Panc1 (cell line): ENCODE results near the gene ATP7B. TPM values are rescaled to one million over a fixed set of nuclear protein-coding genes. Genes with fewer than 3 reads are reported as not detected.

ENCODE experiments used
- ATAC-seq: fragments of 200-7000 bp; cut with Tn5 transposase; 2 replicates; pipeline ENCODE4 v1.9.1; 2020; ENCODE audit warnings: mild to moderate bottlenecking, moderate library complexity
- BruUV-seq: library from RNA; stranded (reverse); fragments of 400-500 nt; replicated peaks from 2 replicates; lab custom pipeline; 2021; lab: Mats Ljungman, UMichigan
- CTCF ChIA-PET: fragments of 300-600 bp; sonication (Branson Sonifier 250); formaldehyde crosslinking; loops from one replicate; lab custom pipeline; 2022; ENCODE audit warnings: antibody characterized with exemption; lab: Charles Lee
- POLR2A ChIA-PET: fragments of 300-600 bp; sonication (Branson Sonifier 250); formaldehyde crosslinking; loops from one replicate; lab custom pipeline; 2022; ENCODE audit warnings: antibody characterized with exemption; lab: Charles Lee
- DNase-seq: peaks from one replicate; pipeline ENCODE4 v3.0.0-alpha.2; 2010; ENCODE audit warnings: low read depth, low spot score
- H3K27ac ChIP-seq: 2 replicates; pipeline ENCODE4 v1.5.1; 2011; ENCODE audit warnings: mild to moderate bottlenecking, low read length, inconsistent platforms
- H3K27me3 ChIP-seq: fragments of 200-500 bp; sonication (Bioruptor generic); 2 replicates; pipeline ENCODE4 v1.6.0; 2014; ENCODE audit warnings: low read length, inconsistent platforms; ENCODE audit not compliant: control insufficient read depth, insufficient read depth
- H3K36me3 ChIP-seq: fragments of 200-500 bp; sonication (Bioruptor generic); 2 replicates; pipeline ENCODE4 v1.5.1; 2014; ENCODE audit warnings: inconsistent platforms, mild to moderate bottlenecking, low read length, moderate library complexity; ENCODE audit not compliant: control insufficient read depth, insufficient read depth
- H3K4me1 ChIP-seq: 2 replicates; pipeline ENCODE4 v1.5.1; 2011; ENCODE audit warnings: inconsistent platforms, mild to moderate bottlenecking, low read length, moderate library complexity; ENCODE audit not compliant: control insufficient read depth, insufficient read depth
- H3K4me3 ChIP-seq, 2 experiments: 2 replicates each; pipeline ENCODE4 v1.5.1; 2011 to 2012; ENCODE audit warnings: low read depth in 2 of 2, low read length in 2 of 2, mild to moderate bottlenecking in 2 of 2, inconsistent platforms in 1 of 2, moderate library complexity in 1 of 2
- H3K9me3 ChIP-seq: fragments of 200-500 bp; sonication (Bioruptor generic); 2 replicates; pipeline ENCODE4 v1.5.1; 2014; ENCODE audit warnings: low read depth, mild to moderate bottlenecking, inconsistent platforms, low read length, moderate library complexity; ENCODE audit not compliant: control insufficient read depth, insufficient read depth
- POLR2AphosphoS5 ChIP-seq: IDR thresholded peaks from 2 replicates; pipeline ENCODE4 v1.6.1; 2012; ENCODE audit warnings: mild to moderate bottlenecking, low read depth, low read length, moderate library complexity
- SIN3A ChIP-seq: IDR thresholded peaks from 2 replicates; pipeline ENCODE4 v1.6.1; 2012; ENCODE audit warnings: low read depth, mild to moderate bottlenecking, low read length, moderate library complexity, borderline replicate concordance; ENCODE audit not compliant: insufficient read depth
- TCF7L2 ChIP-seq: IDR thresholded peaks from 2 replicates; pipeline ENCODE4 v1.6.1; 2011; ENCODE audit warnings: mild to moderate bottlenecking, low read depth, low read length, inconsistent platforms
- in situ Hi-C: cut with HindIII; loops from 2 replicates; pipeline ENCODE4 v1.10.0; 2016; ENCODE audit warnings: low sequenced_read_pairs, low pct_unique_long_range_greater_than_20kb
- intact Hi-C: fragments of 100-400 bp; cut with micrococcal nuclease; formaldehyde crosslinking; loops from one replicate; pipeline ENCODE4 v1.10.0; 2022; ENCODE audit not compliant: unreplicated experiment
- total RNA-seq: library from RNA; stranded (reverse); gene quantifications from one replicate; pipeline ENCODE4 v1.2.1, GENCODE V29; 2021; ENCODE audit not compliant: unreplicated experiment
- TF ChIP-seq, protein P1 (sequence below): fragments of 450-650 bp; IDR thresholded peaks from 2 replicates; pipeline ENCODE4 v1.5.1; 2017; ENCODE audit warnings: mild to moderate bottlenecking
- TF ChIP-seq, protein P2 (sequence below), 2 experiments: IDR thresholded peaks; 2 replicates each; pipeline ENCODE4 v1.6.1; 2011 to 2012; ENCODE audit warnings: low read depth in 2 of 2, control low read depth in 1 of 2, low read length in 1 of 2, mild to moderate bottlenecking in 1 of 2, moderate library complexity in 1 of 2; ENCODE audit not compliant: insufficient read depth in 1 of 2

Gene ATP7B
- total RNA-seq, 1 experiment from 2014 or later = 19.6 TPM

DNA sequence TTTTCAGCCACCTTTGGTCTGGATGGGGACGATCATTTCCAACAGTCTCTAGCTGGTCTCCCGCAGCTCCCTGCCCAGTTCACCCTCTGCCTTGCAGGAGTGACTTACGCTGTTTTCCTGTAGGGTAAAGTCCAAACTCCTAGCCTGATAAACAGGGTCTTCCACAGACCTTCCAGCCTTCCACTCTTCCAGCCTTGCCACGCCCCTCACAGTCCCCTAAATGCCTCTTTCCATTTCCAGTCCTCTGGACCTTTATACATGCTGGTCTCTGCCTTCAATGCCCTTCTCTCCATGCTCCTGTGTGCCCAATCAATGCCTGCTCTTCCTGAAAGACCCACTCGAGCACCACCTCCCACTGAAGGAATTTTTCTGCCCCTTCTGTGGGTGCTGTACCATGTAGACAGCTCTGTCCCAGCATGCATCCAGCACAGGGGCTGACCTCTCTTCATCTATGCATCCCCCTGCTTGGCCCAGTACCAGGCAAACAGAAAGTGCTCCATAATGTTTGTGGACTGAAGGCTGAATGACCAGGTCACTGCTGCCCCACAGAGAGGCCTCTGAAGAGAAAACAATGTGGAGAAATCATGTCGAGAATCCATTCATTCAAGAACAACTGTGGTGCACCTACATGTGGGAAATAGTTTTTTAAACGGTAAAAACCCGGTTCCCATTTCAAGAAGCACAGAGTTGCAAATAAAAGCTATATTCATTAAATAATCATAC is 4.6 kb downstream of the ATP7B start:
- ChIA-PET CTCF (no interaction called here), POLR2A (no interaction called here)
- DNase-seq = no peak
- no peak overlapping the region for H3K27ac ChIP-seq
- no peaks in the 10 kb centered on the region for H3K36me3 ChIP-seq
- TF ChIP-seq SIN3A = no peak
- no peak for TF ChIP-seq TCF7L2
- TF ChIP-seq, protein P1, sequence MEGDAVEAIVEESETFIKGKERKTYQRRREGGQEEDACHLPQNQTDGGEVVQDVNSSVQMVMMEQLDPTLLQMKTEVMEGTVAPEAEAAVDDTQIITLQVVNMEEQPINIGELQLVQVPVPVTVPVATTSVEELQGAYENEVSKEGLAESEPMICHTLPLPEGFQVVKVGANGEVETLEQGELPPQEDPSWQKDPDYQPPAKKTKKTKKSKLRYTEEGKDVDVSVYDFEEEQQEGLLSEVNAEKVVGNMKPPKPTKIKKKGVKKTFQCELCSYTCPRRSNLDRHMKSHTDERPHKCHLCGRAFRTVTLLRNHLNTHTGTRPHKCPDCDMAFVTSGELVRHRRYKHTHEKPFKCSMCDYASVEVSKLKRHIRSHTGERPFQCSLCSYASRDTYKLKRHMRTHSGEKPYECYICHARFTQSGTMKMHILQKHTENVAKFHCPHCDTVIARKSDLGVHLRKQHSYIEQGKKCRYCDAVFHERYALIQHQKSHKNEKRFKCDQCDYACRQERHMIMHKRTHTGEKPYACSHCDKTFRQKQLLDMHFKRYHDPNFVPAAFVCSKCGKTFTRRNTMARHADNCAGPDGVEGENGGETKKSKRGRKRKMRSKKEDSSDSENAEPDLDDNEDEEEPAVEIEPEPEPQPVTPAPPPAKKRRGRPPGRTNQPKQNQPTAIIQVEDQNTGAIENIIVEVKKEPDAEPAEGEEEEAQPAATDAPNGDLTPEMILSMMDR = no peak
- no peak for TF ChIP-seq POLR2AphosphoS5
- TF ChIP-seq, protein P2, sequence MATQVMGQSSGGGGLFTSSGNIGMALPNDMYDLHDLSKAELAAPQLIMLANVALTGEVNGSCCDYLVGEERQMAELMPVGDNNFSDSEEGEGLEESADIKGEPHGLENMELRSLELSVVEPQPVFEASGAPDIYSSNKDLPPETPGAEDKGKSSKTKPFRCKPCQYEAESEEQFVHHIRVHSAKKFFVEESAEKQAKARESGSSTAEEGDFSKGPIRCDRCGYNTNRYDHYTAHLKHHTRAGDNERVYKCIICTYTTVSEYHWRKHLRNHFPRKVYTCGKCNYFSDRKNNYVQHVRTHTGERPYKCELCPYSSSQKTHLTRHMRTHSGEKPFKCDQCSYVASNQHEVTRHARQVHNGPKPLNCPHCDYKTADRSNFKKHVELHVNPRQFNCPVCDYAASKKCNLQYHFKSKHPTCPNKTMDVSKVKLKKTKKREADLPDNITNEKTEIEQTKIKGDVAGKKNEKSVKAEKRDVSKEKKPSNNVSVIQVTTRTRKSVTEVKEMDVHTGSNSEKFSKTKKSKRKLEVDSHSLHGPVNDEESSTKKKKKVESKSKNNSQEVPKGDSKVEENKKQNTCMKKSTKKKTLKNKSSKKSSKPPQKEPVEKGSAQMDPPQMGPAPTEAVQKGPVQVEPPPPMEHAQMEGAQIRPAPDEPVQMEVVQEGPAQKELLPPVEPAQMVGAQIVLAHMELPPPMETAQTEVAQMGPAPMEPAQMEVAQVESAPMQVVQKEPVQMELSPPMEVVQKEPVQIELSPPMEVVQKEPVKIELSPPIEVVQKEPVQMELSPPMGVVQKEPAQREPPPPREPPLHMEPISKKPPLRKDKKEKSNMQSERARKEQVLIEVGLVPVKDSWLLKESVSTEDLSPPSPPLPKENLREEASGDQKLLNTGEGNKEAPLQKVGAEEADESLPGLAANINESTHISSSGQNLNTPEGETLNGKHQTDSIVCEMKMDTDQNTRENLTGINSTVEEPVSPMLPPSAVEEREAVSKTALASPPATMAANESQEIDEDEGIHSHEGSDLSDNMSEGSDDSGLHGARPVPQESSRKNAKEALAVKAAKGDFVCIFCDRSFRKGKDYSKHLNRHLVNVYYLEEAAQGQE (IDR thresholded peaks at IDR 0.05; ENCODE audit: insufficient read depth in 1 of 2, low read depth in 2 of 2, low read length in 1 of 2) = no peak
- ATAC-seq = no peak
- intact Hi-C loops = loop anchor here (10.0 kb wide), 1 partner anchor 188 kb away; no protein-coding TSS in a partner anchor
- H3K27me3 ChIP-seq = no peaks in the 10 kb centered on the region
- no peaks in the 10 kb centered on the region for H3K9me3 ChIP-seq
- H3K4me3 ChIP-seq = no peak overlapping the region
- no TSS peak for BruUV-seq
- in situ Hi-C loops = no loop called here
- 0 out of 2 replicates have a peak, but pooled peaks cover 3% of the 10 kb centered on the region for H3K4me1 ChIP-seq

DNA sequence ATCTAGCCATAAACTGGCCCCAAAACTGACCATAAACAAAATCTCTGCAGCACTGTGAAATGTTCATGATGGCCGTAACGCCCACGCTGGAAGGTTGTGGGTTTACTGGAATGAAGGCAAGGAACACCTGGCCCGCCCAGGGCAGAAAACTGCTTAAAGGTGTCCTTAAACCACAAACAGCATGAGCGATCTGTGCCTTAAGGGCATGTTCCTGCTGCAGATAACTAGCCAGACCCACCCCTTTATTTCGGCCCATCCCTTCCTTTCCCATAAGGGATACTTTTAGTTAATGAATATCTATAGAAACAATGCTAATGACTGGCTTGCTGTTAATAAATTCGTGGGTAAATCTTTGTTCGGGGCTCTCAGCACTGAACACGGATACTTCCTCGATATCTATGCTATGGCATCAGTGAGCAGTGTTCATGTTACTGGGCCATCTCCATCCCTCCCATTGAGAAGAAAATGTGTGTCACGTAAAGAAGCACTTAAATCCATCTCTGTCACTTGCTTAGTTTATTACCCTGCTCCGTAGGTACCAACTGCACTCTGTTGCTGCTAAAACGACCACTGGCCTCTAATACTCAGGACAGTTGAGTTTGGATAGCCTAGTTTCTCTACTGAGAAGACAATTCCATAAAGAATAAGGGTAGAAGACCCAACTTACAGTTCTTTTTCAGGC is 5.3 kb downstream of the ATP7B start:
- in situ Hi-C loops = no loop called here
- ATAC-seq = no peak

More for the DNA sequence above, 5.3 kb downstream of the ATP7B start:
- H3K4me3 ChIP-seq = no peak overlapping the region
- no peaks in the 10 kb centered on the region for H3K36me3 ChIP-seq
- DNase-seq = no peak
- TF ChIP-seq, protein P2 (IDR thresholded peaks at IDR 0.05; ENCODE audit: insufficient read depth in 1 of 2, low read depth in 2 of 2, low read length in 1 of 2) = no peak
- TF ChIP-seq POLR2AphosphoS5 = no peak
- TF ChIP-seq TCF7L2 = no peak
- TF ChIP-seq, protein P1 = no peak
- TF ChIP-seq SIN3A = no peak
- intact Hi-C loops = loop anchor here (10.0 kb wide), 1 partner anchor 189 kb away; no protein-coding TSS in a partner anchor
- peaks cover 4% of the 10 kb centered on the region; the same call in 1 of the 2 replicates for H3K4me1 ChIP-seq
- H3K9me3 ChIP-seq = no peaks in the 10 kb centered on the region
- BruUV-seq = no TSS peak
- CTCF ChIA-PET = no interaction called here
- no peak overlapping the region for H3K27ac ChIP-seq
- no peaks in the 10 kb centered on the region for H3K27me3 ChIP-seq
- POLR2A ChIA-PET = no interaction called here
